NCI-H2196 (cell line): ENCODE measurements around the gene ADAMTS12.

Experiments
- DNase-seq: peaks from one replicate; lab custom pipeline; 2025; ENCODE audit not compliant: unreplicated experiment; lab: John Stamatoyannopoulos, UW

Gene ADAMTS12

GRCh38 chr5:33659526-33660169 lies 232.1 kb downstream of the ADAMTS12 start:
- DNase-seq: no peak

DNA sequence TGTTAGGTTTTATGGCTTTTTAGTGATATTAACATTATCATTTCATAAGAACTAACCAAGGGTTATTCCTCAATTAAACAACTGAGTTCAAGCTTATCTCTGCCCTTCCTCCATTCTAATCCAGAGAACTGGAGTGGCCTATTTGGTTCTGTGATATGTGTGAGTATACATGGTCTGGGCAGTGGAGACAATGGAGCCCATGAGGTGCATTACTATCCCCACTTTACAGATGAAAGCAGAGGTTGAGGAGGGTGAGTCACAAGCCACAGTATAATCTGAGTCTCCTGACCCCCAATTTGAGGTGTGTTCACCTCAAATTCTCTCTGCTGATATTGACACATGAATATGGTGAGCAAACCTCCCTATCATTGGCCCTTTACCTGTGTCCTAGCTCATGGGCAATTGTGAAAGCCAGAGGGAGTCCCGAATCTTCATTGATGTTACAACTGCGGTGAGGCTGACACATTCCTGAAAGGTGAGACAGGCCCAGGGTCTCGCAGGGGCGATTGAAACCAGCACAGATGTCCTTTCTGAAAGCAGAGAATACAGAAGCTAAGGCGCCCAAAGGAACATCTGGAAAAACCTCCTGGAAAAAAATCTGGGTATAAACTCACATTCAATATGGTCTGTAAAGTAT lies 233.9 kb downstream of the ADAMTS12 start:
- no peak for DNase-seq

- no peak for DNase-seq
Observed at GRCh38 chr5:33657176-33657575, 234.6 kb downstream of the ADAMTS12 start.

DNA sequence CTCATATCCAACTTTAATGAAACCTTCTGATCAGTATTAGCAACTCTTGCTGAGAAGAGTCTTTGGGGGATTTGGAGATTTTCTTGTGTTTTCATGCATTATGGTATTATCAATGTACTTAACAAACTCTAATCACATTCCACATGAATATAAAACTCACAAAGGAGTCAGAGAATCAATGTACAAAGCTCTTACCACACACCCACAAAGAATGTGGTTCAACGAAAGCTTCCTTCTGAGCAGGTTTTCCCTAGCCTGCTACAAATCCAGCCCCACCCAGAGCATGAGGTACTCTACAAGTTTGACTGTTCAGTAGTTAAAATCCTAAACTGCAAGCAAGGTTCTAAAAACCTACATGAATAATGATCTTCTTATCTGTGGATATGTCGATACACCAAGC lies 240.9 kb downstream of the ADAMTS12 start:
- DNase-seq: no peak

DNA sequence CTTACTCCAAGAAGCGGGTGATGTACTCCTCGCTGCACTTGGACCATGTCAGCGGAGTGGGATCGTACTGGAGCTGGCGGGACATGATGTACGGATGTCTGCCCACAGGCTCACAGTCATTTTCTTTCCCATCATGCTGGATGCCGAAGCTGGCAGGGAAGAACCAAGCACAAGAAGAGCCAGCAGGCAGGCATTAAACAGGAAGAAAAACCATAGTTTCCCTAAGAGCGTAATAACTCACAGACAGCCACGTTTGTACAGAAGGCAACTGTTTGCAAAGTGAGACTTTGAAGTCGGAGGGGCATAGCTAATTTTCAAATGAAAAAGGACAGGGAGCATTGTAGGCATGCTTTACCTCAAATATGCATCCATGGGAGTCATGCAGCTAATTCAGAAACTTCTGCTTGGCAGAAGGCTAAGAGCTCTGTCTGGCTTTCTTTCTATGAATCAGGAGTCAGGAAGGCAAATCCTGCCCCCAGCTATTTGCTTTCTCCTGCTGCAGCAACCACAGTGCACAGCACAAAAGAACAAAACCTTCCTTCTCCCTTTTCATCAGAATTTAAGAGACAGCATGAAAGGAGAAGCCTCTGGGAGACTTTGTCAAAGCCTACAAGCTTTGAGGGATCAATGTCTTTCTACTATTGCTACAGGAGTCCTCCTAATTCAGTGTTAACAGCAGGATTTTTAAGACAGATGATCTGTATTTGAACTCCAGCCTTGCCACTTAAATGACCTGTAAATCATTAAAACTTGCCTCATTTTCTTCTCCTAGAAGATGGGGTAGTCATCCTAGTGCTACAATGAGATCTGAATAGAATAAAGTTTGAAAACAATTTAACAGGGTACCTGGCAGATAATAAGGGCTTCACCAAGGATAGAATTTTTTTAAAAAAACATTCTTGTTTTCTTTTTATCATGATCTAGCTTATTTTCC lies 242.0 kb downstream of the ADAMTS12 start:
- no peak for DNase-seq

- DNase-seq: no peak
Observed at GRCh38 chr5:33641744-33642505, 249.9 kb downstream of the ADAMTS12 start.

DNA sequence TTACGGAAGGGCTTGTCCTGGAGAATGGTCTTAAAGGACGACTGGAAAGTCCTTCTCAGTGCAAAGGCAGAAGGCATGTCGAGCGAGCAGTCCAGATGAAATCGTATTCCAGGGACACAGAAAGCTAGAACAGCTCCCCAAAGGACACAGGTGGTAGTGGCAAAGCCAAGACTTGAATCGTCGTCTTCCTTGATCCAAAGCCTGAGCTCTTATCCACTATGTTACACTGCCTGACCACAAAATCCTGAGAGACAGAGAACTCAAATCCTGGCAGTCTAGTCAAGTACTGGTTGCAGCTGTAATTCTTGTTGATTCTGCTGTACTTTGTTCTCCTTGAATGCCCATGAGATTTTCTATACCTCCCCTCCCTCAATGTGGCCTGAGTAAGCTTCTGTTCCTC lies 252.3 kb downstream of the ADAMTS12 start:
- no peak for DNase-seq

GRCh38 chr5:33637011-33637410 lies 254.8 kb downstream of the ADAMTS12 start:
- DNase-seq: no peak

- no peak for DNase-seq
Observed at GRCh38 chr5:33635582-33635981, 256.2 kb downstream of the ADAMTS12 start.

DNA sequence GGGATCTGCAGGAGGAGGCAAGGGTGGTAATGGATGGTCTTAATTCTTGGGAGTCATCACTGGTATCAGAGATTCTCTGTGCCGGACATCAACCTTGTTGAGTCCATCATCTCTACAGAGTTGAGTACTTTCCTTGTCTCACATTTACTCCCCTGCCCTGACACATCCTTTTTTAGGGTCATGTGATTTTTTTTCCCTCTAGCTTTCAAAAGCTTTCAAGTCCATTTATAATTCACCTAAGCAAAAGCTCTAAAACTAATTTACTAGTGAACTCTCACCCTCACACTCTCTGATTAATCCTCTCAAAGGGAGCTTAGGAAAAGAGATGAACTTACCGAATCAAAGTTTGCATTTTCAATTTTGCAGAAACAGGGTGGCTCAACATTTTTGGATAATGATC lies 258.1 kb downstream of the ADAMTS12 start:
- no peak for DNase-seq

DNA sequence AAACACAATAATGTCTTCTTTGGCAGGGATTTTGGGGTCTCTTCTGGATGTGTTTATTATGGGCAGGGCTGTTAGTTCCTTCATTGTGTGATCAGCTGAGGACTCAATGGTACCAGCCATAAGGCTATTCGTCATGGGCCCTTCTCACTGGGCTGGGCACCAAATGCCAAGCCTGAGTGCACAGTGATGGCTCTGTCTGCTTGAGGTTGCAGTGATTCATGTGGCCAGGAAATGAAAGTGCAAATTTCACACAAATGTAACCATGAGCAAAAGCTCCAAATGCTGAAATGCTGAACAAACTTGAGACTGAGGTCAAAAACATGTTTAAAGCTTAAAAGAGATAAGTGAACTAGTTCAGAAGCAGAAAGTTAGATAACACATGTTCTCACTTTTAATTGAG lies 260.0 kb downstream of the ADAMTS12 start:
- no peak for DNase-seq

DNA sequence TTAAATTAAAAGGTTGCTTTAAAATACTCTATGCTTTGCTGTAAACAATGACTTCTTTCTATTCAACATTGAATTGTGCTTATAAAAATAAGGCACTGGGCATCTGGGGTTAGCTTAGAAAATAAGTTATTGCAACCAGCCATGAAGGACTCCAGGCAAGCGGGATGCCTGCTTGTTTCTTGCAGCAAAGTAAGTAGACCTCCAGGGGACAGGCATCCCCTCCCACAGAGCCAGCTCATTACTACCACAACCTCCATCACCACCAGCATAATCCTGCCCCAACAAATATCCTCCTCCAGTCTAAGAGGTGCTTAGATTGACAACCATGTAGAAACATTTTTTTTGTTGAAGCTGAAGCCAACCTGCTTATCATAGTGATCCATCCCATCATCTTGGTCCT lies 260.7 kb downstream of the ADAMTS12 start:
- no peak for DNase-seq

DNA sequence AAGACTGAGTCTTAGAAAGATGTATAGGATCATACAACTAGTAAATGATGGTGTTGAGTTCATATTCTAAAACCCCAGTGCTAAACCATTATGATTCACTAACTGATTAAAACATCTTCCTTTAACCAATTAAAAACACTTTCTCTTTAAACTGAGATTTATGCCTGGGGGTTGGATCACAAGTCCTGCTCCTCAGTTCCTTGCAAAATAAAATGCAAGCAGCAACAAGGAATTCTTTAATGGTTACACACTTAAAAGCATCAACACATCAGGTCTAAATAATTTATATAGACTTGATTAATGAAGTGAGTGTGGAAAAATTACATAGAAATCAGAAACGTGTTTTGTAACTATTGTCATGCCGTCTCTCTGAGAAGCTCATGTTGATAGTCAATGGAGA lies 261.8 kb downstream of the ADAMTS12 start:
- DNase-seq: no peak

GRCh38 chr5:33628796-33629195 lies 263.0 kb downstream of the ADAMTS12 start:
- no peak for DNase-seq

- no peak for DNase-seq
Observed at GRCh38 chr5:33621514-33621913, 270.3 kb downstream of the ADAMTS12 start.

DNA sequence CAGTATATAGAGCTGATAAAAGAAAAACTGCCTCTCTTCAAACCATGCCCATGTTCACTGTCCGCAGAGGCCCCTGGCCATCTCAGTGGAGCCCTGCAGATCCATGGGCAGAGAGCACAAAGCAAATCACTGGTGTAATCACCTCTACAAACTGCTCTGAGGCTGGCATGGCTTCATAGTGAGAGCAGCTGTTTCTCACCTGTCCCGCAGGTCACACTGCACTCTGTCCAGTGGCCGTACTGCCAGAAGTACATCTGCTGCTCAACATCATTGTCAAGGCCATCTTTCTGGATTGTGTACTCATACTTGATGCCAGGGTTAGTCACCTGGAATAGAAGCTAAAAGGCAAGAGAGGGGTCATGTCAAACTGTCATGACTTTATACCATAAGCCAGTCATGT lies 277.8 kb downstream of the ADAMTS12 start:
- DNase-seq: no peak

DNA sequence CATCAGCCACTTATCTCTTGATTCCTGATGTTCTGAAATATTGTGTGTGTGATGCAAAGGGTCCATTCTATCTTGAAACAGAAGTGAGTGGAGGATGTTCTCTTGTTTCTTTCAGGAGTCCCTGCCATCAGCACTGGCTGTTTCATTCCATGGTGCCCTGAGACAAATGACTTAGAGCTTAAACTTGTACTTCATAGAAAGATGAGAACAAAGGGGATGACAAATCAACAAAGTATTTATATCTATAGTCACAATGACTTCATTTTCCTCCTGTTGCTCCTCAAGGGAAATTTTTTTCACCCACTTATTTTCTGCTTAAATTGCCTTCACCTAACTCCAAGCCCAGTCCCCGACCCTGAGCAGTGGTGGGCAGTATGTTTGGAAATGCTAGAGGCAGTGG lies 279.4 kb downstream of the ADAMTS12 start:
- no peak for DNase-seq

DNA sequence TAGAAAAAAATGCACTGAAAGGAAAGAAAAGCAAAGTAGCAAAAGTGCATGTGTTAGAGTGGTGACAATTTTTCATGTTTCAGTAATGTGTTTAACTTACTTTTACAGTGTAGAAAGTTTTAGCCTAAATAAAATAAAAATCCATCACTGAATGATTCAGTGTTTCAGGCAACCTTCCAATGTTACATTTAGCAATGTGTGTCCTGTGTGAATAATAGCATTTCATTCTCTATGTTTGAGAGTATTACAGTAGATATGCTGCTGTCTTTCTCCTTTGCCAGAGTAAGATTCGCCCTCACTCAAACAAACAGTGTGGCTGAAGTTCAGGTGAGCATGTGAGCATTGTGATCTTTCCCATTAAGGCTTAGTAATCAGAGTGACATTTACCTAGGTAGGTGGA lies 279.9 kb downstream of the ADAMTS12 start:
- DNase-seq: no peak

DNA sequence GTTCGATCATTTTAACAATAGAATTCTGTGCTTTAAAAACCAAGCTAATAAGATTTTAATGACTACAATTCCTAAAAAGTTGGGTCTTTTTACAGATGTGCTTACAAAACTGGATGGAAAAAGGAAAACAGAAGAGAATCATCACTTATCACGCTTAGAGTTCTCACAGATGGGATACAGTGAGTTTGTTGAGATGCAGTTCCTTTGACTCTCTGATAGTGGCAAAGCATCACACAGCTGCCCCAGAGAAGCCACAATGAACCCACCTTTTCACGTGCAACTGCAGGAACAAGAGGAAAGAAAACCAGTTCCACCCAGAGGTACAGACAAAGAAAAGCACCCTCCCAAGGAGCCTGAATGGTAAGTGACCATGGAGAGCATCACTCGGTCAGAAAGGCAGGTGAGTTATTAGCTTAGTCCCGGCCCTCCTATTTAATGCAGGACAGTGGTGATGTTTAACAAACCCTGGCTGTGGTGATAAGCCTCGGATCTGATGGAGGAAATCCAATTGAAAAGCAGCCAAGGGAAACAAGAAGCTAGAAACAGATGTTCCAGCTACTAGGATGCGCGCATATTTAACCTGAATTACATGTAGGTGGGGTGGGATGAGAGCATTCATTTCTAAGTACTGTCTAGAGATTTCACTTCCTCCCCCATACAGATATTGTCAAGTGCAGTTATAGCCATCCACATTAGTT lies 283.3 kb downstream of the ADAMTS12 start:
- no peak for DNase-seq

- no peak for DNase-seq
Observed at GRCh38 chr5:33604503-33604902, 287.3 kb downstream of the ADAMTS12 start.

GRCh38 chr5:33601881-33602280 lies 289.9 kb downstream of the ADAMTS12 start:
- no peak for DNase-seq
